HL-60 (cell line): ENCODE data around the gene PPP2R2D.

Experiments
- CTCF ChIP-seq: IDR thresholded peaks from one replicate; pipeline ENCODE4 v1.5.1; 2011; ENCODE audit warnings: low read length, control low read depth, inconsistent platforms; ENCODE audit not compliant: insufficient read depth
- GABPA ChIP-seq: IDR thresholded peaks from 2 replicates; pipeline ENCODE4 v1.6.1; 2012; ENCODE audit warnings: low read depth
- POLR2AphosphoS5 ChIP-seq: IDR thresholded peaks from 2 replicates; pipeline ENCODE4 v1.6.1; 2012; ENCODE audit warnings: low read depth
- REST ChIP-seq: IDR thresholded peaks from 2 replicates; pipeline ENCODE4 v1.6.1; 2012; ENCODE audit warnings: low read depth; ENCODE audit not compliant: insufficient replicate concordance
- SPI1 ChIP-seq: IDR thresholded peaks from 2 replicates; pipeline ENCODE4 v1.6.1; 2012; ENCODE audit warnings: low read depth, mild to moderate bottlenecking, borderline replicate concordance

GRCh38 chr10:131907679-131908078 is 6.9 kb downstream of the PPP2R2D start:
- TF ChIP-seq CTCF (no peak), REST (no peak), GABPA (no peak), POLR2AphosphoS5 (no peak), SPI1 (no peak)
